Measurements from ENCODE around the gene MFSD6.

The MFSD6 gene

GRCh38 chr2:190408538-190409271 lies 550 bp downstream of the MFSD6 start (continued):
- TF ChIP-seq ZNF398 (tag by site-specific recombination; IDR thresholded peaks at IDR 0.05) (peak; percentile 61), ZNF433 (tag by site-specific recombination; IDR thresholded peaks at IDR 0.05; ENCODE audit: low read depth) (no peak), KLF8 (tag by site-specific recombination; IDR thresholded peaks at IDR 0.05) (peak; percentile 34; the same call in 1 of the 2 replicates), KLF10 (tag by site-specific recombination; IDR thresholded peaks at IDR 0.05) (no peak), GFI1B (tag by site-specific recombination; IDR thresholded peaks at IDR 0.05) (no peak), ZNF221 (tag by site-specific recombination; IDR thresholded peaks at IDR 0.05; ENCODE audit: borderline replicate concordance) (no peak), ZNF747 (tag by site-specific recombination; IDR thresholded peaks at IDR 0.05) (no peak), PRDM1 (tag by site-specific recombination; IDR thresholded peaks at IDR 0.05) (no peak), ZNF10 (tag by site-specific recombination; IDR thresholded peaks at IDR 0.05) (no peak), ZNF529 (tag by site-specific recombination; IDR thresholded peaks at IDR 0.05; ENCODE audit: insufficient replicate concordance) (no peak), ZFHX2 (tag by site-specific recombination; conservative IDR thresholded peaks at IDR 0.05) (peak; percentile 87), ZNF585B (tag by site-specific recombination; IDR thresholded peaks at IDR 0.05) (no peak), BCL11B (tag by site-specific recombination; IDR thresholded peaks at IDR 0.05; ENCODE audit: low read depth) (no peak), ZNF561 (tag by site-specific recombination; IDR thresholded peaks at IDR 0.05; ENCODE audit: borderline replicate concordance) (no peak), ZNF777 (tag by site-specific recombination; IDR thresholded peaks at IDR 0.05; ENCODE audit: borderline replicate concordance) (no peak), ZNF830 (tag by site-specific recombination; IDR thresholded peaks at IDR 0.05; ENCODE audit: low read depth) (no peak), ZBTB48 (tag by site-specific recombination; IDR thresholded peaks at IDR 0.05) (peak; percentile 35; the same call in 1 of the 2 replicates), ZNF473 (tag by site-specific recombination; IDR thresholded peaks at IDR 0.05) (no peak), ZNF76 (tag by site-specific recombination; IDR thresholded peaks at IDR 0.05; ENCODE audit: borderline replicate concordance, low read depth) (peak; percentile 60; the same call in 1 of the 2 replicates), ZBTB20 (tag by site-specific recombination; IDR thresholded peaks at IDR 0.05) (peak; percentile 97), ZBTB17 (tag by site-specific recombination; IDR thresholded peaks at IDR 0.05) (0 out of 2 replicates have a peak, but pooled peaks have one; percentile 53)
- TF ChIP-seq, protein P1, sequence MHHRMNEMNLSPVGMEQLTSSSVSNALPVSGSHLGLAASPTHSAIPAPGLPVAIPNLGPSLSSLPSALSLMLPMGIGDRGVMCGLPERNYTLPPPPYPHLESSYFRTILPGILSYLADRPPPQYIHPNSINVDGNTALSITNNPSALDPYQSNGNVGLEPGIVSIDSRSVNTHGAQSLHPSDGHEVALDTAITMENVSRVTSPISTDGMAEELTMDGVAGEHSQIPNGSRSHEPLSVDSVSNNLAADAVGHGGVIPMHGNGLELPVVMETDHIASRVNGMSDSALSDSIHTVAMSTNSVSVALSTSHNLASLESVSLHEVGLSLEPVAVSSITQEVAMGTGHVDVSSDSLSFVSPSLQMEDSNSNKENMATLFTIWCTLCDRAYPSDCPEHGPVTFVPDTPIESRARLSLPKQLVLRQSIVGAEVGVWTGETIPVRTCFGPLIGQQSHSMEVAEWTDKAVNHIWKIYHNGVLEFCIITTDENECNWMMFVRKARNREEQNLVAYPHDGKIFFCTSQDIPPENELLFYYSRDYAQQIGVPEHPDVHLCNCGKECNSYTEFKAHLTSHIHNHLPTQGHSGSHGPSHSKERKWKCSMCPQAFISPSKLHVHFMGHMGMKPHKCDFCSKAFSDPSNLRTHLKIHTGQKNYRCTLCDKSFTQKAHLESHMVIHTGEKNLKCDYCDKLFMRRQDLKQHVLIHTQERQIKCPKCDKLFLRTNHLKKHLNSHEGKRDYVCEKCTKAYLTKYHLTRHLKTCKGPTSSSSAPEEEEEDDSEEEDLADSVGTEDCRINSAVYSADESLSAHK (tag by site-specific recombination; IDR thresholded peaks at IDR 0.05) = no peak
- TF ChIP-seq, protein P2, sequence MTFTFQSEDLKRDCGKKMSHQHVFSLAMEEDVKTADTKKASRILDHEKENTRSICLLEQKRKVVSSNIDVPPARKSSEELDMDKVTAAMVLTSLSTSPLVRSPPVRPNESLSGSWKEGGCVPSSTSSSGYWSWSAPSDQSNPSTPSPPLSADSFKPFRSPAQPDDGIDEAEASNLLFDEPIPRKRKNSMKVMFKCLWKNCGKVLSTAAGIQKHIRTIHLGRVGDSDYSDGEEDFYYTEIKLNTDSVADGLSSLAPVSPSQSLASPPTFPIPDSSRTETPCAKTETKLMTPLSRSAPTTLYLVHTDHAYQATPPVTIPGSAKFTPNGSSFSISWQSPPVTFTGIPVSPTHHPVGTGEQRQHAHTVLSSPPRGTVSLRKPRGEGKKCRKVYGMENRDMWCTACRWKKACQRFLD (tag by site-specific recombination; IDR thresholded peaks at IDR 0.05) = no peak
- TF ChIP-seq, protein P3, sequence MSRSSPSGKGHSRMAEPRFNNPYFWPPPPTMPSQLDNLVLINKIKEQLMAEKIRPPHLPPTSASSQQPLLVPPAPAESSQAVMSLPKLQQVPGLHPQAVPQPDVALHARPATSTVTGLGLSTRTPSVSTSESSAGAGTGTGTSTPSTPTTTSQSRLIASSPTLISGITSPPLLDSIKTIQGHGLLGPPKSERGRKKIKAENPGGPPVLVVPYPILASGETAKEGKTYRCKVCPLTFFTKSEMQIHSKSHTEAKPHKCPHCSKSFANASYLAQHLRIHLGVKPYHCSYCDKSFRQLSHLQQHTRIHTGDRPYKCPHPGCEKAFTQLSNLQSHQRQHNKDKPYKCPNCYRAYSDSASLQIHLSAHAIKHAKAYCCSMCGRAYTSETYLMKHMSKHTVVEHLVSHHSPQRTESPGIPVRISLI (tag by site-specific recombination; IDR thresholded peaks at IDR 0.05) = no peak
- TF ChIP-seq, protein P4, sequence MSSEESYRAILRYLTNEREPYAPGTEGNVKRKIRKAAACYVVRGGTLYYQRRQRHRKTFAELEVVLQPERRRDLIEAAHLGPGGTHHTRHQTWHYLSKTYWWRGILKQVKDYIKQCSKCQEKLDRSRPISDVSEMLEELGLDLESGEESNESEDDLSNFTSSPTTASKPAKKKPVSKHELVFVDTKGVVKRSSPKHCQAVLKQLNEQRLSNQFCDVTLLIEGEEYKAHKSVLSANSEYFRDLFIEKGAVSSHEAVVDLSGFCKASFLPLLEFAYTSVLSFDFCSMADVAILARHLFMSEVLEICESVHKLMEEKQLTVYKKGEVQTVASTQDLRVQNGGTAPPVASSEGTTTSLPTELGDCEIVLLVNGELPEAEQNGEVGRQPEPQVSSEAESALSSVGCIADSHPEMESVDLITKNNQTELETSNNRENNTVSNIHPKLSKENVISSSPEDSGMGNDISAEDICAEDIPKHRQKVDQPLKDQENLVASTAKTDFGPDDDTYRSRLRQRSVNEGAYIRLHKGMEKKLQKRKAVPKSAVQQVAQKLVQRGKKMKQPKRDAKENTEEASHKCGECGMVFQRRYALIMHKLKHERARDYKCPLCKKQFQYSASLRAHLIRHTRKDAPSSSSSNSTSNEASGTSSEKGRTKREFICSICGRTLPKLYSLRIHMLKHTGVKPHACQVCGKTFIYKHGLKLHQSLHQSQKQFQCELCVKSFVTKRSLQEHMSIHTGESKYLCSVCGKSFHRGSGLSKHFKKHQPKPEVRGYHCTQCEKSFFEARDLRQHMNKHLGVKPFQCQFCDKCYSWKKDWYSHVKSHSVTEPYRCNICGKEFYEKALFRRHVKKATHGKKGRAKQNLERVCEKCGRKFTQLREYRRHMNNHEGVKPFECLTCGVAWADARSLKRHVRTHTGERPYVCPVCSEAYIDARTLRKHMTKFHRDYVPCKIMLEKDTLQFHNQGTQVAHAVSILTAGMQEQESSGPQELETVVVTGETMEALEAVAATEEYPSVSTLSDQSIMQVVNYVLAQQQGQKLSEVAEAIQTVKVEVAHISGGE (tag by site-specific recombination; conservative IDR thresholded peaks at IDR 0.05; ENCODE audit: low read depth) = no peak; the same call in 1 of the 2 replicates
- TF ChIP-seq, protein P5, sequence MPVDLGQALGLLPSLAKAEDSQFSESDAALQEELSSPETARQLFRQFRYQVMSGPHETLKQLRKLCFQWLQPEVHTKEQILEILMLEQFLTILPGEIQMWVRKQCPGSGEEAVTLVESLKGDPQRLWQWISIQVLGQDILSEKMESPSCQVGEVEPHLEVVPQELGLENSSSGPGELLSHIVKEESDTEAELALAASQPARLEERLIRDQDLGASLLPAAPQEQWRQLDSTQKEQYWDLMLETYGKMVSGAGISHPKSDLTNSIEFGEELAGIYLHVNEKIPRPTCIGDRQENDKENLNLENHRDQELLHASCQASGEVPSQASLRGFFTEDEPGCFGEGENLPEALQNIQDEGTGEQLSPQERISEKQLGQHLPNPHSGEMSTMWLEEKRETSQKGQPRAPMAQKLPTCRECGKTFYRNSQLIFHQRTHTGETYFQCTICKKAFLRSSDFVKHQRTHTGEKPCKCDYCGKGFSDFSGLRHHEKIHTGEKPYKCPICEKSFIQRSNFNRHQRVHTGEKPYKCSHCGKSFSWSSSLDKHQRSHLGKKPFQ (tag by site-specific recombination; IDR thresholded peaks at IDR 0.05) = no peak
- TF ChIP-seq, protein P6, sequence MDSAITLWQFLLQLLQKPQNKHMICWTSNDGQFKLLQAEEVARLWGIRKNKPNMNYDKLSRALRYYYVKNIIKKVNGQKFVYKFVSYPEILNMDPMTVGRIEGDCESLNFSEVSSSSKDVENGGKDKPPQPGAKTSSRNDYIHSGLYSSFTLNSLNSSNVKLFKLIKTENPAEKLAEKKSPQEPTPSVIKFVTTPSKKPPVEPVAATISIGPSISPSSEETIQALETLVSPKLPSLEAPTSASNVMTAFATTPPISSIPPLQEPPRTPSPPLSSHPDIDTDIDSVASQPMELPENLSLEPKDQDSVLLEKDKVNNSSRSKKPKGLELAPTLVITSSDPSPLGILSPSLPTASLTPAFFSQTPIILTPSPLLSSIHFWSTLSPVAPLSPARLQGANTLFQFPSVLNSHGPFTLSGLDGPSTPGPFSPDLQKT (IDR thresholded peaks at IDR 0.05; ENCODE audit: borderline replicate concordance, low read depth, low read length) = no peak
